HepG2 (cell line): ENCODE measurements around the gene SNX3. TPM values are rescaled to one million over a fixed set of nuclear protein-coding genes. Genes with fewer than 3 reads are reported as not detected.

Source experiments
- ATAC-seq: fragments of 200-7000 bp; cut with Tn5 transposase; 3 replicates; pipeline ENCODE4 v1.9.1; 2020; ENCODE audit warnings: mild to moderate bottlenecking, moderate library complexity
- BruUV-seq: library from RNA; stranded (reverse); fragments of 400-500 nt; replicated peaks from 2 replicates; lab custom pipeline; 2021; lab: Mats Ljungman, UMichigan
- CTCF ChIA-PET: fragments of 300-600 bp; formaldehyde crosslinking; extraction: SDS; loops from one replicate; lab custom pipeline; 2021; ENCODE audit warnings: low total read pairs, inconsistent platforms, low intra/inter-chr PET ratio; lab: Yijun Ruan, JAX
- POLR2A ChIA-PET: fragments of 350-600 bp; sonication (Branson Sonifier 250); formaldehyde crosslinking; loops from one replicate; lab custom pipeline; 2020; ENCODE audit warnings: antibody characterized with exemption, inconsistent platforms; lab: Yijun Ruan, JAX
- DNase-seq: peaks from one replicate; pipeline ENCODE4 v3.0.0-alpha.2; 2015; ENCODE audit warnings: low spot score
- FAIRE-seq: peaks from 3 replicates; lab custom pipeline; 2011; peaks lifted over from hg19 to GRCh38; lab: Jason Lieb, UNC
- H2AFZ ChIP-seq: one replicate; pipeline ENCODE4 v1.6.1; 2011; ENCODE audit warnings: low read length, inconsistent platforms
- H3K27ac ChIP-seq: fragments of 300-600 bp; 3 replicates; pipeline ENCODE4 v1.8.0; 2011; ENCODE audit warnings: mixed run types, mild to moderate bottlenecking, mixed read lengths, low read length, inconsistent platforms; ENCODE audit not compliant: insufficient read depth; ENCODE audit errors: extremely low read length
- H3K27me3 ChIP-seq, 2 experiments: fragments of 200-600 bp in 1 of 2; 2 replicates in 1 of 2; 3 replicates in 1 of 2; pipeline versions ENCODE4 v1.6.0 to v1.8.0; 2011; ENCODE audit warnings: low read length in 2 of 2, mild to moderate bottlenecking in 2 of 2, moderate library complexity in 2 of 2, inconsistent platforms in 1 of 2; ENCODE audit not compliant: insufficient read depth in 2 of 2, control insufficient read depth in 1 of 2
- H3K36me3 ChIP-seq, 2 experiments: fragments of 200-600 bp in 1 of 2; replicated peaks in 1 of 2; 2 replicates in 1 of 2; 3 replicates in 1 of 2; pipeline versions ENCODE4 v1.5.1 to v1.8.0; 2011; ENCODE audit warnings: low read length in 2 of 2, inconsistent platforms in 1 of 2; ENCODE audit not compliant: insufficient read depth in 2 of 2, control insufficient read depth in 1 of 2
- H3K4me1 ChIP-seq: 2 replicates; pipeline ENCODE4 v1.5.1; 2012; ENCODE audit warnings: low read length, inconsistent platforms; ENCODE audit not compliant: insufficient read depth
- H3K4me2 ChIP-seq: 2 replicates; pipeline ENCODE4 v1.6.0; 2011; ENCODE audit warnings: low read depth, low read length, inconsistent platforms
- H3K4me3 ChIP-seq, 3 experiments: fragments of 200-600 bp in 1 of 3; sonication (generic), shearing (Covaris generic) in 1 of 3; replicated peaks in 1 of 3; 2 replicates each; pipeline ENCODE4 v1.5.1; 2011 to 2016; ENCODE audit warnings: low read length in 3 of 3, inconsistent platforms in 2 of 3, low read depth in 2 of 3, mild to moderate bottlenecking in 2 of 3, control low read depth in 1 of 3, mixed read lengths in 1 of 3; ENCODE audit not compliant: insufficient read depth in 1 of 3
- H3K79me2 ChIP-seq: one replicate; pipeline ENCODE4 v1.6.1; 2011; ENCODE audit warnings: low read length, inconsistent platforms; ENCODE audit not compliant: insufficient read depth
- H3K9ac ChIP-seq: 2 replicates; pipeline ENCODE4 v1.6.0; 2011; ENCODE audit warnings: mild to moderate bottlenecking, low read depth, low read length, inconsistent platforms; ENCODE audit not compliant: insufficient read depth
- H3K9me3 ChIP-seq: 2 replicates; pipeline ENCODE4 v1.5.1; 2012; ENCODE audit warnings: mild to moderate bottlenecking, low read length
- H4K20me1 ChIP-seq: 2 replicates; pipeline ENCODE4 v1.6.0; 2011; ENCODE audit warnings: inconsistent platforms, mild to moderate bottlenecking, low read length, moderate library complexity; ENCODE audit not compliant: insufficient read depth
- MED8 ChIP-seq: sonication (generic); formaldehyde crosslinking; IDR thresholded peaks from 2 replicates; pipeline ENCODE4 v1.8.1; 2023; ENCODE audit warnings: mild to moderate bottlenecking, missing genetic modification reagents; ENCODE audit not compliant: insufficient replicate concordance
- RFX3 ChIP-seq: IDR thresholded peaks from 2 replicates; pipeline ENCODE4 v1.6.1; 2016; ENCODE audit warnings: missing biosample characterization, missing genetic modification reagents
- TEF ChIP-seq: sonication (generic); formaldehyde crosslinking; IDR thresholded peaks from 2 replicates; pipeline ENCODE4 v1.5.0; 2020; ENCODE audit warnings: missing genetic modification reagents
- ZNF256 ChIP-seq: sonication (generic); formaldehyde crosslinking; conservative IDR thresholded peaks from 2 replicates; pipeline ENCODE4 v1.4.0; 2020; ENCODE audit warnings: missing genetic modification reagents
- ZNF264 ChIP-seq: sonication (generic); formaldehyde crosslinking; IDR thresholded peaks from 2 replicates; pipeline ENCODE4 v1.4.0; 2020; ENCODE audit warnings: missing genetic modification reagents
- WGBS: methylation state at CpG from one replicate; pipeline ENCODE4 v1.1.6; 2017; ENCODE audit warnings: low lambda C conversion rate; 5-methylcytosine and 5-hydroxymethylcytosine counted together
- in situ Hi-C: cut with HindIII; loops from 2 replicates; pipeline ENCODE4 v1.10.0; 2017; ENCODE audit warnings: low pct_unique_long_range_greater_than_20kb; ENCODE audit not compliant: extremely low pct_ligation_motif_present
- intact Hi-C: fragments of 100-400 bp; cut with micrococcal nuclease; formaldehyde crosslinking; loops from one replicate; pipeline ENCODE4 v1.10.0; 2022; ENCODE audit not compliant: unreplicated experiment
- polyA plus RNA-seq, 8 experiments: library from polyadenylated mRNA; depleted of rRNA in 3 of 8; stranded (reverse) in 7 of 8; unstranded in 1 of 8; fragments of >200 nt; fragmentation: Illumina TruSeq in 4 of 8; extraction: Trizol in 4 of 8; gene quantifications; 2 replicates each; pipeline versions ENCODE4 v1.2.1 to v1.2.3, GENCODE V29; 2011 to 2016; ENCODE audit warnings: low read depth in 4 of 8, missing spikeins in 1 of 8, mixed read lengths in 1 of 8; ENCODE audit not compliant: insufficient read depth in 1 of 8
- total RNA-seq, 5 experiments: library from RNA; depleted of rRNA; stranded (reverse); fragments of >200 nt; fragmentation: Illumina TruSeq; extraction: Trizol; gene quantifications; 2 replicates each; pipeline ENCODE4 v1.2.3, GENCODE V29; 2016; ENCODE audit warnings: low read depth in 1 of 5
- TF ChIP-seq, protein P1 (sequence below): sonication (generic); formaldehyde crosslinking; IDR thresholded peaks from 2 replicates; pipeline ENCODE4 v1.8.0; 2022; ENCODE audit warnings: mild to moderate bottlenecking, missing genetic modification reagents; ENCODE audit not compliant: insufficient replicate concordance
- TF ChIP-seq, protein P2 (sequence below): sonication (generic); formaldehyde crosslinking; conservative IDR thresholded peaks from 2 replicates; pipeline ENCODE4 v1.4.0; 2020; ENCODE audit warnings: missing genetic modification reagents

SNX3 gene
- total and polyA plus RNA-seq, 2 of the 13 experiments (the other 11 are each of a cell fraction or from before 2014, with no cell fraction given): 84.9 to 226 TPM

DNA sequence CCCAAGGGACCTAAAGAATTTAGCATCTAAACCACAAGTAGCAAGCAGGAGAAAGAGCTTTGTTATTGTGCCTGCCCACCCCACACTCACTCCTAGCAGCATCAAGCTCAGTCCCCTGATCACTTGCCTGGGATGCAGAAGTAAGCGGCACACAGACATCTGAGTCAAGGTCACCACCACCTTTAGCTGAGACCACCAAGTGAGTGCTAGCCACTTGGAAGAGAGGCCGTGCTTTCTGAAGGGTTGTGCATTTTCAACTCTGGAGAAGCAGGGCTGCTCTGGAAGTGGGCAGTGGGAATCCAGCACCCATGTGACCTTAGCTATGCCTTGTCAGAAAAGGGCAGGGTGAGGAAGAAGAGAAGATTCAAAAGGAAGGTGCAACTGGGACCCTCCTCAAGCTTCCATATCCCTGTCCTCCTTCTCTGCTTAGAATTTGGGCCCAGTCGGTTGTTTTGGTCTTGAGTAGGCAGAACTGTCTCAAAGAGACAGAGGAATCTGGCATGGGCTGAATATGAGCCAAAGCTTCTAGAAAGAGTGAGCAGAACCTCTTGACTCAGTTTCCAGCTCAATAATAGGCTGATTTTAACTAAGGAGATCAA is 88.8 kb downstream of the SNX3 start (continued):
- no peak for TF ChIP-seq MED8 (CRISPR knock-in tag)
- TF ChIP-seq TEF (CRISPR knock-in tag): no peak
- TF ChIP-seq, protein P1, sequence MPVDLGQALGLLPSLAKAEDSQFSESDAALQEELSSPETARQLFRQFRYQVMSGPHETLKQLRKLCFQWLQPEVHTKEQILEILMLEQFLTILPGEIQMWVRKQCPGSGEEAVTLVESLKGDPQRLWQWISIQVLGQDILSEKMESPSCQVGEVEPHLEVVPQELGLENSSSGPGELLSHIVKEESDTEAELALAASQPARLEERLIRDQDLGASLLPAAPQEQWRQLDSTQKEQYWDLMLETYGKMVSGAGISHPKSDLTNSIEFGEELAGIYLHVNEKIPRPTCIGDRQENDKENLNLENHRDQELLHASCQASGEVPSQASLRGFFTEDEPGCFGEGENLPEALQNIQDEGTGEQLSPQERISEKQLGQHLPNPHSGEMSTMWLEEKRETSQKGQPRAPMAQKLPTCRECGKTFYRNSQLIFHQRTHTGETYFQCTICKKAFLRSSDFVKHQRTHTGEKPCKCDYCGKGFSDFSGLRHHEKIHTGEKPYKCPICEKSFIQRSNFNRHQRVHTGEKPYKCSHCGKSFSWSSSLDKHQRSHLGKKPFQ (CRISPR knock-in tag): no peak
- TF ChIP-seq, all 625 proteins: peak for 0

DNA sequence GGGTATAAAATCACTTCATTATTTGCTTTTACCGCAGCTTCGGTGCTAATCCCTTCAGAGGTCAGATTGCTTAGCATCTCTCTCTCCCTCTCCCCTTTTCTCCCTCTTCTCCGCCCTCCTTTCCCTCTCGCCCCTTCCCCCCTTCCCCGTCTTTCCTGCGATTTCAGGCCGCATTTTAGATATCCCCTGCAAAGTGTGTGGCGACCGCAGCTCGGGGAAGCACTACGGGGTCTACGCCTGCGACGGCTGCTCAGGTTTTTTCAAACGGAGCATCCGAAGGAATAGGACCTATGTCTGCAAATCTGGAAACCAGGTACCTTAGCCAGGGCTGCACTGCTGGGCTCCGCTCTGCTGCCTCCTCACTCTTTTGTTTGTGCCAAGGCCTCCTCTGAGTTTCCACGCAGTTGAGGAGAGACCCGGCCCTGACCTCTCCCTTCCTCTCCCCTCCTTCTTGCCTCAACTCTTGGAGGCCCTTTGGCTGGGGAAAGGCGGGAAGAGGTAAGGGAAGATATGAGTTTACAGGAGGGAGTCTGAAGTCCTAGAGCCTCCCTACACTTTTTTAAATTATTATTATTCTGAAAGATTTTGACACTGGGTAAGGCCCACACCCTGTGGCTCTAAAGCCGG is 89.4 kb downstream of the SNX3 start:
- H3K27me3 ChIP-seq: peaks cover 2 to 53% of the 10 kb centered on the region in 2 experiments; a peak in 3 of 5 replicates
- H3K36me3 ChIP-seq: no peaks in the 10 kb centered on the region
- no peak for TF ChIP-seq ZNF256 (CRISPR knock-in tag)
- TF ChIP-seq RFX3 (CRISPR knock-in tag): no peak
- no peak for TF ChIP-seq ZNF264 (CRISPR knock-in tag)
- TF ChIP-seq, protein P2, sequence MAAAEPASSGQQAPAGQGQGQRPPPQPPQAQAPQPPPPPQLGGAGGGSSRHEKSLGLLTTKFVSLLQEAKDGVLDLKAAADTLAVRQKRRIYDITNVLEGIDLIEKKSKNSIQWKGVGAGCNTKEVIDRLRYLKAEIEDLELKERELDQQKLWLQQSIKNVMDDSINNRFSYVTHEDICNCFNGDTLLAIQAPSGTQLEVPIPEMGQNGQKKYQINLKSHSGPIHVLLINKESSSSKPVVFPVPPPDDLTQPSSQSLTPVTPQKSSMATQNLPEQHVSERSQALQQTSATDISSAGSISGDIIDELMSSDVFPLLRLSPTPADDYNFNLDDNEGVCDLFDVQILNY (CRISPR knock-in tag): no peak
- no peak overlapping the region for H3K4me3 ChIP-seq
- H3K79me2 ChIP-seq: no peaks in the 10 kb centered on the region
- no TSS peak for BruUV-seq
- in situ Hi-C loops (no loop called here), intact Hi-C loops (no loop called here)
- H3K9me3 ChIP-seq: no peaks in the 10 kb centered on the region
- no peak overlapping the region for H3K27ac ChIP-seq
- no peaks in the 10 kb centered on the region for H4K20me1 ChIP-seq
- WGBS: 61% methylated on average over 21 of the region's 21 CpGs
- H3K4me1 ChIP-seq: peaks cover 26% of the 10 kb centered on the region
- ATAC-seq (no peak), DNase-seq (no peak), FAIRE-seq (no peak)
- CTCF ChIA-PET: no interaction called here
- no peak overlapping the region for H3K9ac ChIP-seq
- POLR2A ChIA-PET: no interaction called here
- H3K4me2 ChIP-seq: no peak overlapping the region
- no peak overlapping the region for H2AFZ ChIP-seq
